Right renal pelvis (tissue), 4 donors: ENCODE data around the gene SOX12. TPM values are rescaled to one million over a fixed set of nuclear protein-coding genes. Genes with fewer than 3 reads are reported as not detected.
"Not testable (repeated sequence)": the region's sequence is repeated elsewhere in the genome, so short reads cannot be mapped to it uniquely, and the experiment has no call there.

Source experiments
- DNase-seq, 4 donors: peaks; one replicate each; pipeline ENCODE4 v3.0.0-alpha.2; 2013; ENCODE audit warnings: low read depth in 4 of 4, low spot score in 3 of 4, missing footprints in 1 of 4
- polyA plus RNA-seq, 4 donors: library from polyadenylated mRNA; unstranded; fragments of 120-200 nt; gene quantifications; one replicate each; pipeline ENCODE4 v1.2.1, GENCODE V29; 2013; ENCODE audit not compliant: insufficient read length in 4 of 4

Gene SOX12
- polyA plus RNA-seq, 4 donors: 30.7 to 37.2 (median 33.7) TPM

DNA sequence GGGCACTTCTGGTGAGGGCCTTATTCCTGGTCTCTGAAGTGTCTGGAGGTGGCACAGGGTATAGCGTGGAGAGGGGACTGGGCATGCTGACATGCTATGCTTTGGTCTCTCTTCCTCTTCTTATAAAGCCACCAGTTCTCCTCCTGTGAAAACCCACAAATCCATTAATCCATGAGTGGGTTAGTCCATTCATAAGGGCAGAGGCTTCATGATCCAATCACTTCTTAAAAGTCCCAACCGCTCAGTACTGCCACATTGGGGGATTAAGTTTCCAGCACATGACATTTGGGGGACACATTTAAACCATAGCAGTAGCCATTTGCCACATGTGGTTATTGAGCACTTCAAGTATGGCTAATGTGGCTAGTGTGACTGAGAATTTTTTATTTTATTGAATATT is 51.4 kb downstream of the SOX12 start:
- DNase-seq: no peak

DNA sequence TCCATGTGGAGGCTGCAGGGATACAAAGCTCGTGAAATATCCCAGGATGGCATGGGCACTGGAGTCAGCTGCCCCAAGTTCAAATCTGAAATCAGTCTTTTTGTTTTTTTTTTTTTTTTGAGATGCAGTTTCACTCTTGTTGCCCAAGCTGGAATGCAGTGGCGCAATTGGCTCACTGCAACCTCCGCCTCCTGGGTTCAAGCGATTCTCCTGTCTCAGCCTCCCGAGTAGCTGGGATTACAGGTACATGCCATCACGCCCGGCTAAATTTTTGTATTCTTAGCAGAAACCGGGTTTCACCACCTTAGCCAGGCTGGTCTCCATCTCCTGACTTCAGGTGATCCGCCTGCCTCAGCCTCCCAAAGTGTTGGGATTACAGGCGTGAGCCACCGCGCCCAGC is 52.2 kb downstream of the SOX12 start:
- not testable (repeated sequence) for DNase-seq

DNA sequence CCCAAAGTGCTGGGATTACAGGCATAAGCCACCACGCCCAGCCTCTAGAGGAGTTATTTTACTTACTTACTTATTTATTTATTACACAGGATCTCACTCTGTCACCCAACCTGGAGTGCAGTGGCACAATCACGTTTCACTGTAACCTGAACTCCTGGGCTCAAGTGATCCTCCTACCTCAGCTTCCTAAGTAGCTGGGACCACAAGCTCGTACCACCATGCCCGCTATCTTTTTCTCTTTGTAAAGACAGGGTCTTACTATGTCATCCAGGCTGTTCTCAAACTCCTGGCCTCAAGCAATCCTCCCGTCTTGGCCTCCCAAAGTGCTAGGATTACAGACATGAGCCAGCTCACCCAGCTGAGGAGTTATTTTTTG is 53.6 kb downstream of the SOX12 start:
- DNase-seq: no peak

Other genes with a start within 250 kb of the SOX12 start
- gene DEFB125, start 237.9 kb upstream of the SOX12 start, polyA plus RNA-seq: not detected
- gene DEFB126, start 183.0 kb upstream of the SOX12 start, polyA plus RNA-seq: not detected
- not detected for gene DEFB127, start 168.1 kb upstream of the SOX12 start, polyA plus RNA-seq
- gene DEFB128, start 135.8 kb upstream of the SOX12 start, polyA plus RNA-seq: not detected
- not detected for gene DEFB129, start 98.3 kb upstream of the SOX12 start, polyA plus RNA-seq
- under 1 TPM in 2 of 4 donors, not detected in 2; 0.07 to 0.08 TPM for gene DEFB132, start 67.8 kb upstream of the SOX12 start, polyA plus RNA-seq
- 10 to 100 TPM; 33.1 to 39.6 (median 34.9) TPM for gene C20orf96, start 34.8 kb upstream of the SOX12 start, polyA plus RNA-seq
- 10 to 100 TPM; 49.6 to 57.3 (median 52.0) TPM for gene ZCCHC3, start 28.0 kb upstream of the SOX12 start, polyA plus RNA-seq
- 10 to 100 TPM; 49.3 to 53.5 (median 51.6) TPM for gene NRSN2, start 21.6 kb downstream of the SOX12 start, polyA plus RNA-seq
- gene TRIB3, start 55.2 kb downstream of the SOX12 start, polyA plus RNA-seq: 1 to 10 TPM; 3.2 to 5.5 (median 4.0) TPM
- gene RBCK1, start 82.7 kb downstream of the SOX12 start, polyA plus RNA-seq: 10 to 100 TPM; 74.1 to 89.0 (median 80.0) TPM
- 10 to 100 TPM; 30.5 to 37.1 (median 33.6) TPM for gene TBC1D20, start 137.0 kb downstream of the SOX12 start, polyA plus RNA-seq
- 100 to 1,000 TPM; 115 to 162 (median 154) TPM for gene CSNK2A1, start 218.2 kb downstream of the SOX12 start, polyA plus RNA-seq